ENCODE measurements around the gene KMT2C.

- TF ChIP-seq GATA2 (IDR thresholded peaks at IDR 0.05; ENCODE audit: low read depth, low read length) = no peak
- no peak for TF ChIP-seq GATA3 (IDR thresholded peaks at IDR 0.05; ENCODE audit: low read depth, low read length)
Observed at GRCh38 chr7:152335900-152336571, 99.8 kb downstream of the KMT2C start.

Measured in SH-SY5Y (cell line).